HG03432 (cell line): ENCODE measurements around the gene SSH2.
"Not testable (repeated sequence)": the region's sequence is repeated elsewhere in the genome, so short reads cannot be mapped to it uniquely, and the experiment has no call there.

ENCODE experiments used
- ATAC-seq: cut with Tn5 transposase; IDR thresholded peaks from one replicate; pipeline ENCODE4 v1.9.1; 2021; ENCODE audit warnings: mild to moderate bottlenecking, moderate library complexity; ENCODE audit not compliant: unreplicated experiment

Gene SSH2

DNA sequence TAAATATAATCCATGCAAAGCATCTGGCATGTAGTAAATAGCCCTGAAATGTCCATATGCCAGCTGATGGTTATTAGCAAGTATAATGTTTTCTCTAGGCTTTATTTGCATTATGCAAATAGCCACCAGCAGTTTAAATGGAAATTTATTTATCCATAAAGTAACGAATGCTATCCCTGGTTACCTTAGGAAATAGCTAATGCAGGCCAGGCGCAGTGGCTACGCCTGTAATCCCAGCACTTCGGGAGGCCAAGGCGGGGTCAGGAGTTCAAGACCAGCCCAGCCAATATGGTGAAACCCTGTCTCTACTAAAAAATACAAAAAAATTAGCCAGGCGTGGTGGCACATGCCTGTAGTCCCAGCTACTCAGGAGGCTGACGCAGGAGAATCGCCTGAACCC, 254.1 kb downstream of the SSH2 start:
- ATAC-seq = not testable (repeated sequence)

DNA sequence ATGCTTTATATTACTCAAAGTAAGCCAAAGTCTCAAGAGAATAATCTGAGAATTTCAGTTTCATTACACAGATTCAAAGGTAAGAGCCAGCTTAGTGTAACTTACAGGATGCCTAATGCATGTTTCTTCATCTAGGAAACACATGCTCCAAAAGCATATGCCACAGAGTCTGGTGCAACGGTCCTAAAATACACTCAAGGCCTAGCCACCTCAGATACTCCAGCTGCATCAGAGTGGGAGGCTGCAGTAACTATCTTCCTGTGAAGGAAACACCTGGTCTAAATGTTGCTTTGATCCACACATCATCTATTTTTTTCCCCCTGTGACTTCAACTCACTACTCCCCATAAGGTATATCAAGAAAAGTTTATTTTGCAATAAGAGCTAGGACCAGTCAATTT, 255.7 kb downstream of the SSH2 start:
- ATAC-seq = no peak

GRCh38 chr17:29671661-29672060, 258.4 kb downstream of the SSH2 start:
- ATAC-seq = no peak

GRCh38 chr17:29669266-29669665, 260.8 kb downstream of the SSH2 start:
- no peak for ATAC-seq

GRCh38 chr17:29667969-29668368, 262.1 kb downstream of the SSH2 start:
- ATAC-seq = no peak

- no peak for ATAC-seq
These were observed 264.6 kb downstream of the SSH2 start for GRCh38 chr17:29665481-29665810.

GRCh38 chr17:29664743-29665480, 265.1 kb downstream of the SSH2 start:
- ATAC-seq = no peak

DNA sequence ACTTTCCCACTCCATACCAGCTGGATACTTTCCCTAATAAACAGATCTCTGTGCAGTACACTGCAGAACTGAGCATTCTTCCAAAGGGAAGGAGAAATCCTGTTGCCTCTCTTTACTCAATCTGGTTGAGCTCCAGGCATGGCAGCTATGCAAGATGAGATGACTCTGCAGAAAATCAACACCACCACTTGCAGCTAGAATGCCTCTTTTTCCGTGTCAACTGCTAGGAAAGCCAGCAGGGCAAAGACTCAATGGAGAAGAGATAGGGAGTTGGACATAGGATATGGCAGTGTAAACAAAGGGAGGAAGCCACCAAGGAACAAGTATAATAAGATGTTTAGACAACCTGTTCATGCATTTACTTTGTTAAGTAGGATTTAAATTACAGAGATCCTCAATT, 266.9 kb downstream of the SSH2 start:
- ATAC-seq = no peak

DNA sequence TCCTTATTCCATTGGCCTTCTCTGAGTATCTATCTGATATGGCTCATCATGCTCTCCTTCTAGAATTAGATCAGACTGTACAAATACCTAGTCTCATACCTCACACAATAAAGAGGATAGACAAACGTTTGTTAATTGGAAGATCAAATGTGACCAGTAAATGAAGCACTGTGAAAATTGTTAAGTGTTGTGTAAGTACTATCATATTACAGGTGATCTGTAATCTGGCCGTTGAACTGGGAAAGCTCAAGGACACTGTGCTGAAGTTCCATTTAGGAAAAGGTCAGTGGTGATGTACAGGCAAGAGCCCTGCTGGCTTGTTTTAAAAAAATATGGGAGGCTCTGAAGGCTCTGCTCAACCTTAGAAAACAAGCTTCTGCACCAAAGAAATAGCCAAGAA, 268.8 kb downstream of the SSH2 start:
- ATAC-seq = no peak

- ATAC-seq = no peak
These were observed 270.9 kb downstream of the SSH2 start for GRCh38 chr17:29659155-29659554.

- ATAC-seq = no peak
These were observed 274.7 kb downstream of the SSH2 start for GRCh38 chr17:29655323-29655722.

DNA sequence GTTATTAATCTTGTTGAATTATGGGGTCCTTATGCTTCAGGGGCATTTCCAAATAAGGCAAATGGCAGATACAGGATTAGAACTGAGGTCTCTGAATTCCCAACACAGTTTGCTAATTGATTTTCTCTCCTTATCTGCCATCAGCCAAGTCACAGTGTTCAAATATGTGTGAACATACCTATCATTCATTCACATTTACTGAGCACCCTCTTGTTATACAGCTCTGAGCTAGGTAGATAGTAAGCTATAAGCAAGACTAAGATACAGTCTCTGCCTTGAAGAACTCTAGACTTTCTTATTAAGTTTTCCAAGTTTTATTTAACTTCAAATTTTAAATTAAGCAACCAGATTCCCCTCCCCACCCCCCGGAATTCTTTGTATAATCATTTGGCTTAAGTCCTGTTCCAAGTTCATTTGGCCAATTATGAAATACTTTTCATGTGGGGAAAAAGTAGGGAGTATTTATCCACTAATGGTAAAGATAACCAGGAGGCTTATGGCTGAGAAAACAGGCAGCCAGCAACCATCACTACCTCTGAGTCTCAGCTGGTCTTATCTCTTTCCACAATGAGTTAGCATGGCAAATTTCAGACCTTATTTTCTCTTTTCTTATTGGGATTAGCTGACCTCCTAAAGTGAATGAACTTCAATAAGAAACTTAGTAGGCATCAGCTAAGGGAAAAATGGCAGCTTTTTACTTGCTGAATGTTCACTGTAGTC, 275.9 kb downstream of the SSH2 start:
- ATAC-seq = no peak

DNA sequence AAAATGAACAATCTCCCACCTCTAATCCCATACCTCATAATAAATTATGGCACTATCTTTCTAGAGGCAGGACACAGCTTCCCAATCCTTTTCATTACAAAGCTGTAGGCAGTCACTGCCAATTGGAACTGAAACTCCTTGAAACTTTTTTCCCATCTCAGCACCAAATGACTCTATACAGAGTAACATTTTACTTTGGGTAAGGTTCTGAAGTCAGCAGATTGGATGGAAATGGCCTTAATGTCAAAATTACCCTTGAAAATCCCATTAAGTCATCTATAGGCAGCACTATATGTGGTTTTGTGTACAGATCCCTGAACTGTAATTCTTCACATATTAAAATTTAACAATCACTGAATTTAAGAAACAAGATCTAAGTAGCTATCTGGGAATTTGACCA, 277.1 kb downstream of the SSH2 start:
- ATAC-seq = no peak

DNA sequence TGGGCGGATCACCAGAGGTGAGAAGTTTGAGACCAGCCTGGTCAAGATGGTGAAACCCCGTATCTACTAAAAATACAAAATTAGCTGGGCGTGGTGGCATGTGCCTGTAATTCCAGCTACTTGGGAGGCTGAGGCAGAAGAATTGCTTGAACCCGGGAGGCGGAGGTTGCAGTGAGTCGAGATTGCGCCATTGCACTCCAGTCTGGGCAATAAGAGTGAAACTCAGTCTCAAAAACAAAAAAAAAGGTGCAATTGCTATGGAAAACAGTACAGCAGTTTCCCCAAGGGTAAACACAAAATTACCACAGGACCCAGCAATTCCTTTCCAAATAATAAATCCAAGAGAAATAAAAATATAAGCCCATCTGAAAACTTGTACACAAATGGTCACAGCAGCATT, 278.1 kb downstream of the SSH2 start:
- ATAC-seq = not testable (repeated sequence)

GRCh38 chr17:29650396-29650795, 279.6 kb downstream of the SSH2 start:
- no peak for ATAC-seq

- ATAC-seq = no peak
These were observed 280.7 kb downstream of the SSH2 start for GRCh38 chr17:29649359-29649758.

- ATAC-seq = no peak
These were observed 282.0 kb downstream of the SSH2 start for GRCh38 chr17:29648005-29648404.

GRCh38 chr17:29645515-29646051, 284.4 kb downstream of the SSH2 start:
- no peak for ATAC-seq

DNA sequence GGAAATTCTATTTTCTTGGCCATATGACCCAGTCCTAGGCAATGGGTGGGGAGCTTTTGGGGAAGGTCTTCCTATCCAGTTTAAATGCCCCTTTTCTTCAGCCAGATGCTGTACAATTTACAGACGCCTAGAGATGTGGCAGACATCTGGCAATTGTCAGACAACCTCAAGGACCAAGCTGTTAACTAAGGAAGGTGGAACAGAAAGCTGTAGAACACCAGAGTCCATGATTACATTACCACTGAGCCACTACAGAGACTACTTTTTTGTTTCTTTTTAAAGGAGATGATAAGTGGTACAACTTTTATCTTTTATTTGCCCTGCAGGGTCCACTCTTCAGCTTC, 286.2 kb downstream of the SSH2 start:
- no peak for ATAC-seq

GRCh38 chr17:29642171-29642611, 287.8 kb downstream of the SSH2 start:
- no peak for ATAC-seq

DNA sequence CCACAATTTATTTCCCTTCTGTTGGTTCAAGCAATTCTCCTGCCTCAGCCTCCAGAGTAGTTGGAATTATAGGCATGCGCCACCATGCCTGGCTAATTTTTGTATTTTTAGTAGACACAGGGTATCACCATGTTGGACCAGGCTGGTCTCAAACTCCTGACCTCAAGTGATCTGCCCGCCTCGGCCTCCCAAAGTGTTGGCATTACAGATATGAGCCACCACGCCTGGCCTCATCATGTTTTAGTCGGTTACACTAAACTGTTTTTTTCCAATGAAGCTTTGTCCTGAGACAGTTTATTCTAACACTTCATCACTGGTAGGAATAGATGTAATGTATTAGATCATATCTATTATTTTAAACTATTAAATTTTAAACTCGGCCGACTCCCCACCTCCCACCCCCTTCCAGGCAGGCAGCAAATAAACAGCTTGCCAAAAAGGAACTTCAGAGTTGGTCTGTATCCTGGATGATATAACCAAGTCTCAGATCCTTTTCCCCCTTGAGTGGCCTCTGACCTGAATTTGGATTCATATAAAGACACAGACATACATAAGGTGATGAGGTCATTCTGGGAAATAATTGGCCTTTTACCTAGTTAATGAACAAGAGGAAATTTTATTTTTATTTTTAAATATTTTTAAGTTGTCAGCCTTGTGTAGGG, 288.9 kb downstream of the SSH2 start:
- no peak for ATAC-seq

DNA sequence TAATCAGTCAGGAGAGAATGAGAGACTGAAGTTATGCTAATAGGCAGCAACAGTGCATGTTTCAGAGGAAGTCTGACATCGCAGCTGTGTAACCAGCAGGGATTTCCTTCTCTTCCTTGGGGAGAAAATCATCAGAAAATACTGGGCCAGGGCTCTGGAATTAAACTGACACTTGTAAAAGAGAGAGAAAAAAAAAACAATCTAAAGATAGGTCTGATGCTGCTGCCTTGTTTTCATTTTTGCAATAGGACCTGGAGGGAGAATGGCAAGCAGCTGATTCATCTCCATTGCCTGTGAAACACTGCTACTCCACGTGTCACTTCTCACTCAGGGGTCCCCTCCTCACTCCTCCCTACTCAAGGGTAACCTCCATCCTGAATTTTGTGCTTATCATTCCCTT, 289.6 kb downstream of the SSH2 start:
- ATAC-seq = no peak
